CD4-positive, alpha-beta T cell treated with Interleukin-4 for 4 hours (primary cell): Measurements from ENCODE around the gene NCKAP5L.
A peak's percentile ranks its signal among the peaks of the same experiment; 100 is the strongest.
"Not testable (repeated sequence)": the region's sequence is repeated elsewhere in the genome, so short reads cannot be mapped to it uniquely, and the experiment has no call there.

Experiments
- DNase-seq: peaks from one replicate; pipeline ENCODE4 v3.0.0-alpha.2; 2020

NCKAP5L gene

GRCh38 chr12:49798248-49798647 lies 30.0 kb downstream of the NCKAP5L start:
- no peak for DNase-seq

GRCh38 chr12:49797449-49797776 lies 30.8 kb downstream of the NCKAP5L start:
- DNase-seq, result no peak

- DNase-seq, result no peak
Measured at GRCh38 chr12:49796606-49797448, 31.4 kb downstream of the NCKAP5L start.

- no peak for DNase-seq
Measured at GRCh38 chr12:49796155-49796554, 32.1 kb downstream of the NCKAP5L start.

DNA sequence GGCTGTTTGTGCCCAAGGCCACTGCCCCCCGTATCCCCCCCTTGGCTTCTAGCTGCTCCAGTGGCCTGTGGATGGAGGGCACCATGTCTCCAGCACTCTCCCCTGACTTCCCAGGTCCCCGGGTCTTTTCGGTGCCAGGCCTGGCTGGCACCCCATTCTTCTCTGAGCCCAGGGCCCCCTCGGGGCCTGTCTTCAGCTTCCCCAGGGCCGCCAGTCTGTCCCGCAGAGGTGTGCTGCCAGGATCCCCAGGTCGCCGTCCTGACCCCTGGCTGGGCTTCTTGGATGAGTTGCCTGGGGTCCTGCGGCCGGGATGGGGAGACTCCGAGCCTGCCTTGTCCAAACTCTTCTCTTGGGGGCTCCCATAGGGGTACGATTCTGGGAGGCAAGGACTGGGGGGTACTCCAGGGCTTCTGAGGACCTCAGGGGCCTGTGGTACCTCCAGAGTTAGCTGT lies 32.5 kb downstream of the NCKAP5L start:
- no peak for DNase-seq

- DNase-seq, result no peak
Measured at GRCh38 chr12:49794811-49795653, 33.2 kb downstream of the NCKAP5L start.

- DNase-seq, result no peak
Measured at GRCh38 chr12:49794021-49794420, 34.2 kb downstream of the NCKAP5L start.

GRCh38 chr12:49793620-49794019 lies 34.6 kb downstream of the NCKAP5L start:
- no peak for DNase-seq

DNA sequence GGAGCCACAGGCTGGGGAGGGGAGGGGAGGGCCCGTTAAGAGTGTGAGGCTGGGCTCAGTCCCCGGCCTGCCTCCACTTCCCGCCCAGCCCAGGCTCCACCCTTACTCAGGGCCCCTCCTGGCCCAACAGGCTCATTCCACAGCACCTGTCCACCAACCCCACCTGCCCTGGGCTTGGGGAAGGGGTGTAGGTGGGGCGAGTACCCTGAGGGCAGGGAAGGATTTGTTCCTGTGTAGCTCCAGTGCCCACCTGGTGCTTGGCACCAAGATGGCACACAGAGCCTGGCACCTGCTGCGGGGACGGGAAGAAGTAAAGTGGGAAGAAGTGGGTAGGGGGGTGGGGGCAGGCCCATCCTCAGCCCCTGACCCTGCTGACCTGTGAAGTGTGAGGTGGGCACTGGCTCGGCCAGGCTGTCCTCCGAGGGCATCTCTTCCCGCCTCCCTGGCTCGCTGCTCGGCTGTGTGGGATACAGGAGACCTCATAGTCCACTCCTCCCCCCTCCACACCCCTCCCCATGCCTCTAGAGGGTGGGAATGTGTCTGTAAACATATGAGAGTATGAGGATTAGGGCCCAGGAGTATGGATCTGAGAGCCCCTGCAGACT lies 35.1 kb downstream of the NCKAP5L start:
- no peak for DNase-seq

DNA sequence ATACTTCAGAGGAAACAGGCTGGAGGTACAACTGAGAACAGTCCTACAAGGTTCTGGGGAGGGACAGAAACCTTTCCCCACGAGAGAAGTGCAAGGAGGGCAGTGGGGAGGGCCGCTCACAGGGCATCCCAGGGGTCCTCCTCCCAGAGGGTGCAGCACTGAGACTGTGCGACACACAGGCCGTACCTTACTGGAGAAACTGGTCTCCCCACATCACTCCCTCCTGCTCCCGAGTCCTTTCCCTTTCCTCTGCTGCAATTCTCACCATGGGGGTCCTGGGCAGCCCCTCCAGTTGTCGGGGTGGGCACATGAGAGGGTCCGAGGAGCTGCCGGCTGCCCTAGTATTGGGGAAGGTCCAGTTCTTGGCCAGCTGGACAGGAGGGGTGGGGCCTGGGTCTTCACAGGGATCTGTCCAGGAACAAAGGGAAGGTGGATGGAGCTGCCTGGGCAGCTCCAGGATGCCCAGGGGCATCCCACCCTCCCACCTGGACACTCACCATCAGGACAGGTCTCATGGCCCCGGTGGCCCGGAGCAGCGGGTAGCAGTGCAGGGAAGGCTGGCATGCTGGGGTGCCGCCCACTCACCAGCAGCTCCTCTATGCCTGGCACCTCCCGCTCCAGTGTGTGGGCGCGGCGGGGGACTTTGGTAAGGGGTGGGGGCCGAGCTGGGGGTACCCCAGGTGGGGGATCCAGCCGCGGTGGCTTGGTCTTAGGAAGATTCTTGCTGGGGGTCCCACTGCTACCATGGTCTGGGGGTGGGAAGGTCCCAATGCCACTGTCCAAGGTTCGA lies 35.8 kb downstream of the NCKAP5L start:
- no peak for DNase-seq

DNA sequence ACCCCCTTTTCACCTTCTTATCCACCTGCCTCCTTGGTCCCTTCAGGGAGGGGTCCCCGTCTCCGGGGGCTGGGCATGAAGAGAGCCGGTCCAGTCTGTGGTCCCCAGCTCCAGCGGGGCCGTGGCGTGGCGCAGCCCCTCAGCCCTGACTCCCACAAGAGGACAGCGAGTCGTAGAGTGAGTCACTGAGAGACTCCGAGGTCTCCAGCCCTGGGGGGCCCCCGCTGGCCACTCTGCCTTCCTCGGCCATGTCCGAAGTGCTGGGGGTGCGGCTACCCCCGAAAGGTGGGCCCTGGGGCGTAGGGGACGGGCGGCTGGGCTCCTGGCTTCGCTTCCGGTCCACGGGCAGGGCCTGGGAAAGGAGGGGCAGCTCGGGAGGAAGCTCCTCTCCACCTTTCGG lies 36.5 kb downstream of the NCKAP5L start:
- no peak for DNase-seq

DNA sequence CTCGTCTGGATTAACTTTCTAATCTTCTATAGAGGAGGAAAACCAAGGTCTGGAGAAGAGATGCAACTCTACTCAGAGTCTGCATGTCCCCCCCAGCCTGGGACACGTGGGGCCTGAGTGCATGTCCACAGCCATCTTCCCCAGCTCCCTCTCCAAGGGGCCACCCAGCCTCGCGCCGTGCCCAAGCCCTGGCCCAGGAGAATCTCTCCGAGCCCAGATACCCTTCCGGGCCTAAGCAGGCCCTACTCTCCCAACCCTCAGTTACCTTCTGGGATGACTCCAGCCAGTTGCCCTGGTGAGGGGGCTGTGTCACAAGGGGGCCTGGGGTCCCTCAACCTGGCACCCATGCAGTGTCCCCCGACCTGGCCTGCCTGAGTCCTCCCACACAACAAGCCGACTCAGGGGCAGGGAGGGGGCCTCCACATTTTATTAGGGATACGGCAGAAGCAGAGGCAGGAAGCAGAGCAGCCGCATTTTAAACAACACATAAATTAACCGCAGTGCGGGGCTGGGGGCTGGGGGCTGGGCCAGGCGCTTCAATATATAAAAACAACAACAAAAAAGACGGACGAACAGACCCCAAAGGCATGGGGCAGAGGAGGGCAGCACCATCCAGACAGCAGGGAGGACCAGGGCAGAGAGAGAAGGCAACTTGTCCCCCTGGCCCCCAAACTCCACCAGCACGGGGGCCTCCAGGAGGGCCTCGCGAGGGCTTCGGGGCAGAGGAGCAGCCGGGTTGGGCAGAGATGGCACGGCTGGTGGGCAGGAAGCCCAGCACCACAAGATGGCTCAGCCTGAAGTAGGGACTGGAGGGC lies 37.3 kb downstream of the NCKAP5L start:
- no peak for DNase-seq

- no peak for DNase-seq
Measured at GRCh38 chr12:49789992-49790391, 38.2 kb downstream of the NCKAP5L start.

GRCh38 chr12:49787672-49788071 lies 40.5 kb downstream of the NCKAP5L start:
- DNase-seq, result no peak

GRCh38 chr12:49784756-49785409 lies 43.3 kb downstream of the NCKAP5L start:
- no peak for DNase-seq

DNA sequence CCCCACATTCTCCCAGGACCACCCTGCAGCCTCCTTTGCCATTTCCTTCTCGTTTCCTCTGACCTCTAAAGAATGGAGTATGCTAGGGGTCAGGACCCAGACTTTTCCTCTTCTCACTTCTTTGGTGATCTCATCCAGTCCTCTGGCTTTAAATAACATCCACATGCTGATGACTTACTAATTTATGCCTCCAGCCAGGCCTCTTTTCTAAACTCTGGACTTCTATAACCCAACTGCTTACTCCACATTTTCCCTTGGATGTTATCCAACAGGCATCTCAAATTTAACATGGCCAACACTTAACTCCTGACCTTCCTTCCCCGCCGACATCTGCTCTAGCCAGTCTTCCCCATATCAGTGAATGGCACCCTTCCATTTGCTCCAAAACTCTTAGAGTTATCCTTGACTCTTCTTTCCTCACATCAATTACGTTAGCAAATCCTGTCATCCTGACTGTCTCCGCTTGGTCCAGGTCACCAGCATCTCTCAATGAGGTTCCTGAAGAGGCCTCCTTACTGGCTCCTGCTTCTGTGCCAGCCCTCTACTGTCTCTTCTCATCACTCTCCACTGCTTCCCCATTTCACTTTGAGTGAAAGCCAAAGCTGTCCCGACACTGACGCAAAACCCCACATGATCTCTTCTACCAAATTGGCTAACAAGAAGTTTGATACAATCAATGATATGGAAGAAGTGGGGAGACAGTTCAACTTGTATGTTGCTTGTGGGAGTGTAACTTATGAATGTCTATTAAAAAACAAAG lies 44.1 kb downstream of the NCKAP5L start:
- no peak for DNase-seq

DNA sequence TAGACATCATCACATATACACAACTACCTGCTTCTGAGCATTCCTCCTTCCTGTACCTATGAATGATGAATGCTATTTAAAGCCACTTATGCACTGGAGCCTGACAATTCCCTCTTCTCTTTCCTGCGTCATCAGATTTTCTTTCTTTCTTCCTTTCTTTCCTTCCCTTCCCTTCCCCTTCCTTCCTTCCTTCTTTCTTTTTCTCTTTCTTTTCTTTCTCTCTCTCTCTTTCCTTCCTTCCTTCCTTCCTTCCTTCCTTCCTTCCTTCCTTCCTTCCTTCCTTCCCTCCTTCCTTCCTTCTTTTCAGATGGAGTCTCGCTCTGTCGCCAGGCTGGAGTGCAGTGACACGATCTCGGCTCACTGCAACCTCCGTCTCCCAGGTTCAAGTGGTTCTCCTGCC lies 47.3 kb downstream of the NCKAP5L start:
- DNase-seq, result not testable (repeated sequence)

DNA sequence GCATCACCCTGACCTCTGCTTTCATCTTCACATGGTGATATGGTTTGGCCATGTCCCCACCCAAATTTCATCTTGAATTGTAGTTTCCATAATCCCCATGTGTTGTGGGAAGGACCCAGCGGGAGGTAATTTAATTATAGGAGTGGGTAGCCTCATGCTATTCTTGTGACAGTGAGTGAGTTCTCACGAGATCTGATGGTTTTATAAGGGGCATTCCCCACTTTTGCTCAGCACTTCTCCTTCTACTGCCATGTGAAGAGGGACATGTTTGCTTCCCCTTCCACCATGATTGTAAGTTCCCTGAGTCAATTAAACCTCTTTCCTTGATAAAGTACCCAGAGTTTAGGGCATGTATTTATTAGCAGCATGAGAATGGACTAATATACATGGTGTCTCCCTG lies 48.6 kb downstream of the NCKAP5L start:
- no peak for DNase-seq

GRCh38 chr12:49777800-49778748 lies 50.1 kb downstream of the NCKAP5L start:
- peak; percentile 67 for DNase-seq
